H9 (cell line): Measurements from ENCODE around the gene RAB1B. TPM values are rescaled to one million over a fixed set of nuclear protein-coding genes. Genes with fewer than 3 reads are reported as not detected.

Experiments used
- DNase-seq: peaks from one replicate; pipeline ENCODE4 v3.0.0-alpha.2; 2017
- H2AFZ ChIP-seq: one replicate; pipeline ENCODE4 v1.6.1; 2013; ENCODE audit warnings: mild to moderate bottlenecking, low read length, control low read depth, moderate library complexity
- H2AK5ac ChIP-seq: 2 replicates; pipeline ENCODE4 v1.6.1; 2013; ENCODE audit warnings: low read length, control low read depth, mixed read lengths; ENCODE audit not compliant: insufficient read length
- H2BK120ac ChIP-seq: one replicate; pipeline ENCODE4 v1.6.1; 2013; ENCODE audit warnings: low read depth, mild to moderate bottlenecking, low read length, control low read depth, inconsistent platforms; ENCODE audit not compliant: poor library complexity, severe bottlenecking
- H2BK12ac ChIP-seq: 2 replicates; pipeline ENCODE4 v1.6.1; 2013; ENCODE audit warnings: low read length, control low read depth, mixed read lengths, low read depth; ENCODE audit not compliant: insufficient read length
- H2BK15ac ChIP-seq: 2 replicates; pipeline ENCODE4 v1.6.1; 2013; ENCODE audit warnings: low read depth, low read length, control low read depth
- H2BK20ac ChIP-seq: one replicate; pipeline ENCODE4 v1.6.1; 2013; ENCODE audit warnings: low read depth, mild to moderate bottlenecking, low read length, control low read depth, inconsistent platforms; ENCODE audit not compliant: poor library complexity, severe bottlenecking
- H2BK5ac ChIP-seq: 2 replicates; pipeline ENCODE4 v1.6.1; 2013; ENCODE audit warnings: low read length, control low read depth, mixed read lengths; ENCODE audit not compliant: insufficient read length
- H3K14ac ChIP-seq: 2 replicates; pipeline ENCODE4 v1.6.1; 2013; ENCODE audit warnings: low read length, control low read depth; ENCODE audit not compliant: insufficient read depth
- H3K18ac ChIP-seq: 2 replicates; pipeline ENCODE4 v1.6.1; 2013; ENCODE audit warnings: low read depth, mild to moderate bottlenecking, mixed read lengths, low read length, control low read depth; ENCODE audit not compliant: insufficient read length
- H3K23ac ChIP-seq: 2 replicates; pipeline ENCODE4 v1.6.1; 2013; ENCODE audit warnings: low read length, control low read depth, mixed read lengths, low read depth; ENCODE audit not compliant: insufficient read length
- H3K23me2 ChIP-seq: 2 replicates; pipeline ENCODE4 v1.6.1; 2013; ENCODE audit warnings: low read depth, mild to moderate bottlenecking, mixed read lengths, low read length, control low read depth; ENCODE audit not compliant: insufficient read length, poor library complexity, severe bottlenecking
- H3K27ac ChIP-seq: 2 replicates; pipeline ENCODE4 v1.5.1; 2013; ENCODE audit warnings: low read length, control low read depth, mixed read lengths, low read depth; ENCODE audit not compliant: insufficient read length
- H3K27me3 ChIP-seq: 2 replicates; pipeline ENCODE4 v1.6.1; 2013; ENCODE audit warnings: low read length, control low read depth, inconsistent platforms; ENCODE audit not compliant: insufficient read depth
- H3K4ac ChIP-seq: 2 replicates; pipeline ENCODE4 v1.6.1; 2013; ENCODE audit warnings: low read depth, mild to moderate bottlenecking, control low read depth, inconsistent platforms, low read length, moderate library complexity
- H3K4me1 ChIP-seq: 2 replicates; pipeline ENCODE4 v1.6.1; 2013; ENCODE audit warnings: low read length, control low read depth, inconsistent platforms; ENCODE audit not compliant: insufficient read depth
- H3K4me2 ChIP-seq: 2 replicates; pipeline ENCODE4 v1.6.1; 2013; ENCODE audit warnings: low read length, control low read depth, mixed read lengths; ENCODE audit not compliant: insufficient read length, insufficient read depth
- H3K56ac ChIP-seq: 2 replicates; pipeline ENCODE4 v1.6.1; 2013; ENCODE audit warnings: low read depth, mild to moderate bottlenecking, mixed read lengths, low read length, control low read depth; ENCODE audit not compliant: insufficient read length
- H3K79me1 ChIP-seq: 2 replicates; pipeline ENCODE4 v1.6.1; 2013; ENCODE audit warnings: low read depth, mild to moderate bottlenecking, moderate library complexity, low read length, control low read depth, inconsistent platforms; ENCODE audit not compliant: insufficient read depth, poor library complexity, severe bottlenecking
- H3K79me2 ChIP-seq: 2 replicates; pipeline ENCODE4 v1.6.1; 2013; ENCODE audit warnings: low read length, control low read depth, inconsistent platforms; ENCODE audit not compliant: insufficient read depth
- H3K9ac ChIP-seq: 2 replicates; pipeline ENCODE4 v1.6.1; 2013; ENCODE audit warnings: low read length, control low read depth, mixed read lengths; ENCODE audit not compliant: insufficient read length; ENCODE audit errors: extremely low read depth
- H3K9me3 ChIP-seq: one replicate; pipeline ENCODE4 v1.6.1; 2013; ENCODE audit warnings: low read depth, low read length, inconsistent platforms; ENCODE audit not compliant: control insufficient read depth
- H3T11ph ChIP-seq: one replicate; pipeline ENCODE4 v1.6.1; 2013; ENCODE audit warnings: mild to moderate bottlenecking, low read length, control low read depth, inconsistent platforms
- H4K20me1 ChIP-seq: one replicate; pipeline ENCODE4 v1.6.1; 2013; ENCODE audit not compliant: control insufficient read depth, insufficient read length, insufficient read depth
- H4K5ac ChIP-seq: 2 replicates; pipeline ENCODE4 v1.6.1; 2013; ENCODE audit warnings: low read depth, mild to moderate bottlenecking, mixed read lengths, low read length, control low read depth; ENCODE audit not compliant: insufficient read length
- H4K8ac ChIP-seq: replicated peaks from 2 replicates; pipeline ENCODE4 v1.6.1; 2013; ENCODE audit warnings: low read length, control low read depth, mixed read lengths, low read depth; ENCODE audit not compliant: insufficient read length
- H4K91ac ChIP-seq: 2 replicates; pipeline ENCODE4 v1.6.1; 2013; ENCODE audit warnings: low read depth, mild to moderate bottlenecking, moderate library complexity, mixed read lengths, low read length, control low read depth; ENCODE audit not compliant: insufficient read length
- H3K27ac Mint-ChIP-seq, 3 experiments: 2 replicates in 2 of 3; 3 replicates in 1 of 3; pipeline ENCODE4 v1.8.0; 2020 to 2021; ENCODE audit warnings: mixed read lengths in 3 of 3, mild to moderate bottlenecking in 1 of 3, moderate library complexity in 1 of 3
- H3K27me3 Mint-ChIP-seq: 2 replicates; pipeline ENCODE4 v1.8.0; 2021; ENCODE audit warnings: low read depth, mild to moderate bottlenecking, moderate library complexity, mixed read lengths
- H3K36me3 Mint-ChIP-seq, 3 experiments: 2 replicates in 2 of 3; 3 replicates in 1 of 3; pipeline ENCODE4 v1.8.0; 2020 to 2021; ENCODE audit warnings: low read depth in 3 of 3, mixed read lengths in 3 of 3; ENCODE audit not compliant: insufficient read depth in 1 of 3
- H3K4me1 Mint-ChIP-seq, 2 experiments: 2 replicates each; pipeline ENCODE4 v1.8.0; 2020; ENCODE audit warnings: mixed read lengths in 2 of 2
- H3K4me3 Mint-ChIP-seq, 2 experiments: 2 replicates in 1 of 2; 3 replicates in 1 of 2; pipeline ENCODE4 v1.8.0; 2020 to 2021; ENCODE audit warnings: mild to moderate bottlenecking in 2 of 2, mixed read lengths in 2 of 2, moderate library complexity in 1 of 2
- H3K9me3 Mint-ChIP-seq, 2 experiments: 2 replicates in 1 of 2; 3 replicates in 1 of 2; pipeline ENCODE4 v1.8.0; 2020; ENCODE audit warnings: mild to moderate bottlenecking in 2 of 2, mixed read lengths in 2 of 2, moderate library complexity in 1 of 2
- WGBS: extraction: QIAGEN DNeasy Blood & Tissue Kit; methylation state at CpG from one replicate; pipeline ENCODE4 v1.1.7; 2013; ENCODE audit warnings: missing lambda C conversion rate, low lambda C conversion rate, mixed read lengths; ENCODE audit not compliant: insufficient read length; ENCODE audit errors: extremely low coverage; 5-methylcytosine and 5-hydroxymethylcytosine counted together
- total RNA-seq: library from RNA; stranded (reverse); gene quantifications from 2 replicates; pipeline ENCODE4 v1.2.1, GENCODE V29; 2021
- TF ChIP-seq, protein P1 (sequence below): fragments of 200-600 bp; sonication (generic); conservative IDR thresholded peaks from 3 replicates; pipeline ENCODE4 v1.8.0; 2021; ENCODE audit warnings: antibody characterized with exemption, mild to moderate bottlenecking

The RAB1B gene
- total RNA-seq, 1 experiment from 2014 or later = 118 TPM

DNA sequence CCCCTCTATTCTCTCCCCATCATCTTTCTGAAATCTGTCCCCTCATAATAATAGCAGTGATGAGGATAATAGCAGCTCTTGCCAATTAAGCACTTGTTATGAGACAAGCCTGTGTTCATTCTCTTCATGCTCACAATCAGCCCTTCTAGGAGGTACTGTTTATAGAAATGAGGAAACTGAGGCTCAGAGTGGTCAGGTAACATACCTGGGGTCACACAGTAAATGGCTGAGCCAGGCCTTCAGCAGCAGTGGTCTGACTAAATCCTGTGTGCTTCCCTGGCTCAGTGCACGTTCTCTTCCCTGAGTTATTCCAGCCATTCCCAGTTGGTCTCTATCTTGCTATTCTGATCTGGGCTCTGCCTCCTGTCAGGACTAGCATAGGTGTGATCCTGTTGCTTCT lies 5.8 kb downstream of the RAB1B start:
- Histone ChIP-seq H3K18ac (no peak overlapping the region), H3K9ac (no peak overlapping the region), H3K4me1 (no peaks in the 10 kb centered on the region), H3K23me2 (peaks cover 3% of the 10 kb centered on the region), H3K56ac (no peak overlapping the region), H2AK5ac (no peak overlapping the region), H3K14ac (no peak overlapping the region), H4K20me1 (no peaks in the 10 kb centered on the region), H3K4me2 (no peak overlapping the region), H2BK20ac (no peak overlapping the region), H3T11ph (no peak overlapping the region), H3K23ac (no peak overlapping the region), H2BK5ac (no peak overlapping the region), H2BK15ac (no peak overlapping the region), H3K79me2 (peaks cover 5% of the 10 kb centered on the region; the same call in 1 of the 2 replicates), H2BK12ac (no peak overlapping the region), H3K4ac (no peak overlapping the region), H4K8ac (no peak overlapping the region), H4K91ac (no peak overlapping the region), H3K79me1 (no peaks in the 10 kb centered on the region), H3K27me3 (no peaks in the 10 kb centered on the region), H3K27ac (no peak overlapping the region), H3K9me3 (no peaks in the 10 kb centered on the region), H2BK120ac (no peak overlapping the region), H4K5ac (no peak overlapping the region), H2AFZ (no peak overlapping the region)
- TF ChIP-seq, protein P1, sequence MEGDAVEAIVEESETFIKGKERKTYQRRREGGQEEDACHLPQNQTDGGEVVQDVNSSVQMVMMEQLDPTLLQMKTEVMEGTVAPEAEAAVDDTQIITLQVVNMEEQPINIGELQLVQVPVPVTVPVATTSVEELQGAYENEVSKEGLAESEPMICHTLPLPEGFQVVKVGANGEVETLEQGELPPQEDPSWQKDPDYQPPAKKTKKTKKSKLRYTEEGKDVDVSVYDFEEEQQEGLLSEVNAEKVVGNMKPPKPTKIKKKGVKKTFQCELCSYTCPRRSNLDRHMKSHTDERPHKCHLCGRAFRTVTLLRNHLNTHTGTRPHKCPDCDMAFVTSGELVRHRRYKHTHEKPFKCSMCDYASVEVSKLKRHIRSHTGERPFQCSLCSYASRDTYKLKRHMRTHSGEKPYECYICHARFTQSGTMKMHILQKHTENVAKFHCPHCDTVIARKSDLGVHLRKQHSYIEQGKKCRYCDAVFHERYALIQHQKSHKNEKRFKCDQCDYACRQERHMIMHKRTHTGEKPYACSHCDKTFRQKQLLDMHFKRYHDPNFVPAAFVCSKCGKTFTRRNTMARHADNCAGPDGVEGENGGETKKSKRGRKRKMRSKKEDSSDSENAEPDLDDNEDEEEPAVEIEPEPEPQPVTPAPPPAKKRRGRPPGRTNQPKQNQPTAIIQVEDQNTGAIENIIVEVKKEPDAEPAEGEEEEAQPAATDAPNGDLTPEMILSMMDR = no peak
- no CpG with 5 or more reads among the region's 1 CpG for WGBS
- DNase-seq = no peak
- H3K36me3 Mint-ChIP-seq = peaks cover 7 to 42% (median 38%) of the 10 kb centered on the region in 3 experiments; a peak in 6 of 7 replicates
- H3K9me3 Mint-ChIP-seq = no peaks in the 10 kb centered on the region
- H3K4me1 Mint-ChIP-seq = peaks cover 14 to 16% of the 10 kb centered on the region in 2 experiments
- H3K4me3 Mint-ChIP-seq = no peak overlapping the region
- no peak overlapping the region; a peak in 1 of 7 replicates for H3K27ac Mint-ChIP-seq
- H3K27me3 Mint-ChIP-seq = peaks cover 7% of the 10 kb centered on the region
